ENCODE measurements around the gene FRMD4B. TPM values are rescaled to one million over a fixed set of nuclear protein-coding genes. Genes with fewer than 3 reads are reported as not detected.
A peak's percentile ranks its signal among the peaks of the same experiment; 100 is the strongest.

The FRMD4B gene
- total and polyA plus RNA-seq, 2 experiments from 2014 or later = 6.4 to 12.8 TPM

DNA sequence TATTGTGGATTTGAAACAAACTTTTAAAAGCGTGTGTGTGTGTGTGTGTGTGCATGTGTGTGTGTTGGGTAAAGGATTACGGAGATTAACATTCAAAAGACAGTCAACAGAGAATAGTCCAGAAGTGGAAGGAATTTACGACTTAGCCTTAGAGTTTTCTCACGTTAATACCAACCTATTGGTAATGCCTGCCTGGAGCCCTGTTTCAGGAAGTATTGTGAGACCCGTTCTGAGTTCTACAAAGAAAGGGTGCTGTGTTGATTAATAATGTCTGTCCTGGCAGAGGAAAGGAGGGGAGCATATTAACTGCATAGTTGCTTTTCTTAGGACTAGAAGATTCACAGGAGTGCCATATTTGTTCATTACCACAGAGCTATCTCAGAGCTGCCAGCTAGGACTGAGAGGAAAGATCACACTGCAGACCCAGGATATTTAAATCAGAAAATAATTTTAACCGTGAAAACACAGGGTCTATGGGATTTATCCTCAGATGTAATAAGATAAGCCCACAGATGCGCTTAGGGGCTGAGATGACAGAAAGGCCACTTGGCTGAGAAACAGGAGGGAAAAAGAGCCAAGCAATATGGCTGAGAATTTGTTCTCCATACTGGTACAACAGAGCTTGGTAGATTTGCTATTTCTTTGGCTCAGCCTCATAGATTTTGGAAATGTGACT, 40.5 kb upstream of the FRMD4B start (continued):
- TF ChIP-seq, protein P1, sequence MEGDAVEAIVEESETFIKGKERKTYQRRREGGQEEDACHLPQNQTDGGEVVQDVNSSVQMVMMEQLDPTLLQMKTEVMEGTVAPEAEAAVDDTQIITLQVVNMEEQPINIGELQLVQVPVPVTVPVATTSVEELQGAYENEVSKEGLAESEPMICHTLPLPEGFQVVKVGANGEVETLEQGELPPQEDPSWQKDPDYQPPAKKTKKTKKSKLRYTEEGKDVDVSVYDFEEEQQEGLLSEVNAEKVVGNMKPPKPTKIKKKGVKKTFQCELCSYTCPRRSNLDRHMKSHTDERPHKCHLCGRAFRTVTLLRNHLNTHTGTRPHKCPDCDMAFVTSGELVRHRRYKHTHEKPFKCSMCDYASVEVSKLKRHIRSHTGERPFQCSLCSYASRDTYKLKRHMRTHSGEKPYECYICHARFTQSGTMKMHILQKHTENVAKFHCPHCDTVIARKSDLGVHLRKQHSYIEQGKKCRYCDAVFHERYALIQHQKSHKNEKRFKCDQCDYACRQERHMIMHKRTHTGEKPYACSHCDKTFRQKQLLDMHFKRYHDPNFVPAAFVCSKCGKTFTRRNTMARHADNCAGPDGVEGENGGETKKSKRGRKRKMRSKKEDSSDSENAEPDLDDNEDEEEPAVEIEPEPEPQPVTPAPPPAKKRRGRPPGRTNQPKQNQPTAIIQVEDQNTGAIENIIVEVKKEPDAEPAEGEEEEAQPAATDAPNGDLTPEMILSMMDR (conservative IDR thresholded peaks at IDR 0.05; ENCODE audit: low read depth in 2 of 2) = no peak
- TF ChIP-seq STAT1 (IDR thresholded peaks at IDR 0.05; ENCODE audit: unreplicated experiment) (no peak), ZNF114 (CRISPR knock-in tag; IDR thresholded peaks at IDR 0.05) (no peak), EZH2 (IDR thresholded peaks at IDR 0.05; ENCODE audit: low read depth, unreplicated experiment) (no peak), JUNB (IDR thresholded peaks at IDR 0.05; ENCODE audit: unreplicated experiment) (no peak)
- TF ChIP-seq, protein P2, sequence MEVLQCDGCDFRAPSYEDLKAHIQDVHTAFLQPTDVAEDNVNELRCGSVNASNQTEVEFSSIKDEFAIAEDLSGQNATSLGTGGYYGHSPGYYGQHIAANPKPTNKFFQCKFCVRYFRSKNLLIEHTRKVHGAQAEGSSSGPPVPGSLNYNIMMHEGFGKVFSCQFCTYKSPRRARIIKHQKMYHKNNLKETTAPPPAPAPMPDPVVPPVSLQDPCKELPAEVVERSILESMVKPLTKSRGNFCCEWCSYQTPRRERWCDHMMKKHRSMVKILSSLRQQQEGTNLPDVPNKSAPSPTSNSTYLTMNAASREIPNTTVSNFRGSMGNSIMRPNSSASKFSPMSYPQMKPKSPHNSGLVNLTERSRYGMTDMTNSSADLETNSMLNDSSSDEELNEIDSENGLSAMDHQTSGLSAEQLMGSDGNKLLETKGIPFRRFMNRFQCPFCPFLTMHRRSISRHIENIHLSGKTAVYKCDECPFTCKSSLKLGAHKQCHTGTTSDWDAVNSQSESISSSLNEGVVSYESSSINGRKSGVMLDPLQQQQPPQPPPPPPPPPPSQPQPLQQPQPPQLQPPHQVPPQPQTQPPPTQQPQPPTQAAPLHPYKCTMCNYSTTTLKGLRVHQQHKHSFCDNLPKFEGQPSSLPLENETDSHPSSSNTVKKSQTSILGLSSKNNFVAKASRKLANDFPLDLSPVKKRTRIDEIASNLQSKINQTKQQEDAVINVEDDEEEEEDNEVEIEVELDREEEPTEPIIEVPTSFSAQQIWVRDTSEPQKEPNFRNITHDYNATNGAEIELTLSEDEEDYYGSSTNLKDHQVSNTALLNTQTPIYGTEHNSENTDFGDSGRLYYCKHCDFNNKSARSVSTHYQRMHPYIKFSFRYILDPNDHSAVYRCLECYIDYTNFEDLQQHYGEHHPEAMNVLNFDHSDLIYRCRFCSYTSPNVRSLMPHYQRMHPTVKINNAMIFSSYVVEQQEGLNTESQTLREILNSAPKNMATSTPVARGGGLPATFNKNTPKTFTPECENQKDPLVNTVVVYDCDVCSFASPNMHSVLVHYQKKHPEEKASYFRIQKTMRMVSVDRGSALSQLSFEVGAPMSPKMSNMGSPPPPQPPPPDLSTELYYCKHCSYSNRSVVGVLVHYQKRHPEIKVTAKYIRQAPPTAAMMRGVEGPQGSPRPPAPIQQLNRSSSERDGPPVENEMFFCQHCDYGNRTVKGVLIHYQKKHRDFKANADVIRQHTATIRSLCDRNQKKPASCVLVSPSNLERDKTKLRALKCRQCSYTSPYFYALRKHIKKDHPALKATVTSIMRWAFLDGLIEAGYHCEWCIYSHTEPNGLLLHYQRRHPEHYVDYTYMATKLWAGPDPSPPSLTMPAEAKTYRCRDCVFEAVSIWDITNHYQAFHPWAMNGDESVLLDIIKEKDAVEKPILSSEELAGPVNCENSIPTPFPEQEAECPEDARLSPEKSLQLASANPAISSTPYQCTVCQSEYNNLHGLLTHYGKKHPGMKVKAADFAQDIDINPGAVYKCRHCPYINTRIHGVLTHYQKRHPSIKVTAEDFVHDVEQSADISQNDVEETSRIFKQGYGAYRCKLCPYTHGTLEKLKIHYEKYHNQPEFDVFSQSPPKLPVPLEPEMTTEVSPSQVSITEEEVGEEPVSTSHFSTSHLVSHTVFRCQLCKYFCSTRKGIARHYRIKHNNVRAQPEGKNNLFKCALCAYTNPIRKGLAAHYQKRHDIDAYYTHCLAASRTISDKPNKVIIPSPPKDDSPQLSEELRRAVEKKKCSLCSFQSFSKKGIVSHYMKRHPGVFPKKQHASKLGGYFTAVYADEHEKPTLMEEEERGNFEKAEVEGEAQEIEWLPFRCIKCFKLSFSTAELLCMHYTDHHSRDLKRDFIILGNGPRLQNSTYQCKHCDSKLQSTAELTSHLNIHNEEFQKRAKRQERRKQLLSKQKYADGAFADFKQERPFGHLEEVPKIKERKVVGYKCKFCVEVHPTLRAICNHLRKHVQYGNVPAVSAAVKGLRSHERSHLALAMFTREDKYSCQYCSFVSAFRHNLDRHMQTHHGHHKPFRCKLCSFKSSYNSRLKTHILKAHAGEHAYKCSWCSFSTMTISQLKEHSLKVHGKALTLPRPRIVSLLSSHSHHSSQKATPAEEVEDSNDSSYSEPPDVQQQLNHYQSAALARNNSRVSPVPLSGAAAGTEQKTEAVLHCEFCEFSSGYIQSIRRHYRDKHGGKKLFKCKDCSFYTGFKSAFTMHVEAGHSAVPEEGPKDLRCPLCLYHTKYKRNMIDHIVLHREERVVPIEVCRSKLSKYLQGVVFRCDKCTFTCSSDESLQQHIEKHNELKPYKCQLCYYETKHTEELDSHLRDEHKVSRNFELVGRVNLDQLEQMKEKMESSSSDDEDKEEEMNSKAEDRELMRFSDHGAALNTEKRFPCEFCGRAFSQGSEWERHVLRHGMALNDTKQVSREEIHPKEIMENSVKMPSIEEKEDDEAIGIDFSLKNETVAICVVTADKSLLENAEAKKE (CRISPR knock-in tag; IDR thresholded peaks at IDR 0.05) = no peak

DNA sequence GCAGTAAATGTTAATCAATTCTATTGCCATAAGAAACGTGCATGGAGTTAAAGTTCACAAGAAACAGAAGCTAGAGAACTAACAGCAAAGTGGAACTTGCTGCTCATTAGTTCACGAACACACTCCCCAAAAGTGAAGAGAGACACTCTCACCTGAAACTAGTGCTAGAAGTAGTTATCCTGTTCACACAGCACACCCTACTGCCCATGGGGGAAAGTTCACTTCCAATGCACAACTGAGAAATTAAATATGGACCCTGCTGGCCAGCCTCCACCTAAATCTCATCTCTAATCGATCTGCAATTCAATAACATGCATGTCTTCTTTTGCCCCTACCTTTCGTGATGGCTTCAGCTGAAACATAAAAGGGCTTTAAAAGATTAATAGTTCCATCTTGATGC, 39.4 kb upstream of the FRMD4B start:
- H3K27ac ChIP-seq (ENCODE audit: low read depth) = no peak overlapping the region
- H3K27me3 ChIP-seq (ENCODE audit: insufficient read depth) = no peaks in the 10 kb centered on the region
- peaks cover 6% of the 10 kb centered on the region; the same call in 2 of the 3 replicates for H3K4me1 Mint-ChIP-seq
- no peaks in the 10 kb centered on the region for H4K20me1 ChIP-seq (replicated peaks; ENCODE audit: insufficient read depth)
- no peaks in the 10 kb centered on the region for H3F3A ChIP-seq (replicated peaks; ENCODE audit: low read depth)
- H3K4me3 ChIP-seq = no peak overlapping the region
- H2AFZ ChIP-seq = no peak overlapping the region
- H3K27ac Mint-ChIP-seq = no peak overlapping the region
- H3K9me2 ChIP-seq (ENCODE audit: insufficient read depth) = no peaks in the 10 kb centered on the region
- H3K27me3 Mint-ChIP-seq (ENCODE audit: insufficient read depth, low read depth, poor library complexity) = no peaks in the 10 kb centered on the region
- H3K79me2 ChIP-seq (replicated peaks; ENCODE audit: insufficient read depth) = no peaks in the 10 kb centered on the region
- no peaks in the 10 kb centered on the region for H3K4me1 ChIP-seq (ENCODE audit: insufficient read depth)
- H3K9me3 Mint-ChIP-seq = no peaks in the 10 kb centered on the region
- H3K4me2 ChIP-seq = no peak overlapping the region
- no peaks in the 10 kb centered on the region for H3K36me3 Mint-ChIP-seq (ENCODE audit: low read depth)
- ATAC-seq (peak; percentile 93), DNase-seq (ENCODE audit: low spot score) (peak; percentile 73)
- no peaks in the 10 kb centered on the region for H3K36me3 ChIP-seq (ENCODE audit: insufficient read depth)
- H3K4me3 Mint-ChIP-seq = no peak overlapping the region
- TF ChIP-seq, protein P2 (CRISPR knock-in tag; IDR thresholded peaks at IDR 0.05) = no peak
- TF ChIP-seq STAT1 (IDR thresholded peaks at IDR 0.05; ENCODE audit: unreplicated experiment) (no peak), EZH2 (IDR thresholded peaks at IDR 0.05; ENCODE audit: low read depth, unreplicated experiment) (no peak)
